Mesenteric fat pad (tissue), 1 donor: ENCODE data around the gene EPN2. TPM values are rescaled to one million over a fixed set of nuclear protein-coding genes. Genes with fewer than 3 reads are reported as not detected.

Experiments
- DNase-seq: peaks from one replicate; pipeline ENCODE4 v3.0.0-alpha.2; 2020; ENCODE audit warnings: low spot score
- total RNA-seq: library from RNA; stranded (reverse); fragmentation: NEBNext Ultra II Directional; extraction: Animal tissue kit (Norgen Biotek cat#: 25700); gene quantifications from one replicate; pipeline ENCODE4 v1.2.1, GENCODE V29; 2021
- donor health status: DM: yes; HTN: yes; CAD: no.

Gene EPN2
- total RNA-seq, 1 donor from 2014 or later: 45.1 TPM

- no peak for DNase-seq
Observed at GRCh38 chr17:19309701-19310100, 72.5 kb downstream of the EPN2 start.

GRCh38 chr17:19310151-19310550, 73.0 kb downstream of the EPN2 start:
- no peak for DNase-seq

GRCh38 chr17:19311016-19311415, 73.8 kb downstream of the EPN2 start:
- no peak for DNase-seq

GRCh38 chr17:19311421-19312215, 74.5 kb downstream of the EPN2 start:
- no peak for DNase-seq

- no peak for DNase-seq
Observed at GRCh38 chr17:19312406-19312805, 75.2 kb downstream of the EPN2 start.

- DNase-seq: no peak
Observed at GRCh38 chr17:19313066-19313745, 76.0 kb downstream of the EPN2 start.

GRCh38 chr17:19313746-19314651, 76.8 kb downstream of the EPN2 start:
- DNase-seq: no peak

GRCh38 chr17:19315104-19315503, 77.9 kb downstream of the EPN2 start:
- no peak for DNase-seq

- DNase-seq: no peak
Observed at GRCh38 chr17:19316761-19317358, 79.7 kb downstream of the EPN2 start.

GRCh38 chr17:19317359-19318095, 80.4 kb downstream of the EPN2 start:
- no peak for DNase-seq

GRCh38 chr17:19318611-19319010, 81.4 kb downstream of the EPN2 start:
- DNase-seq: no peak

- no peak for DNase-seq
Observed at GRCh38 chr17:19319771-19320505, 82.8 kb downstream of the EPN2 start.

GRCh38 chr17:19320876-19321275, 83.7 kb downstream of the EPN2 start:
- no peak for DNase-seq

- DNase-seq: no peak
Observed at GRCh38 chr17:19321481-19322128, 84.4 kb downstream of the EPN2 start.

- no peak for DNase-seq
Observed at GRCh38 chr17:19322129-19322505, 85.0 kb downstream of the EPN2 start.

- DNase-seq: no peak
Observed at GRCh38 chr17:19322861-19323260, 85.7 kb downstream of the EPN2 start.

GRCh38 chr17:19325542-19325941, 88.4 kb downstream of the EPN2 start:
- DNase-seq: no peak

GRCh38 chr17:19327031-19327783, 90.0 kb downstream of the EPN2 start:
- DNase-seq: no peak
